GM19452 (cell line): ENCODE data around the gene RBM19.

ENCODE experiments used
- ATAC-seq: cut with Tn5 transposase; IDR thresholded peaks from one replicate; pipeline ENCODE4 v1.9.1; 2021; ENCODE audit not compliant: unreplicated experiment

RBM19 gene

DNA sequence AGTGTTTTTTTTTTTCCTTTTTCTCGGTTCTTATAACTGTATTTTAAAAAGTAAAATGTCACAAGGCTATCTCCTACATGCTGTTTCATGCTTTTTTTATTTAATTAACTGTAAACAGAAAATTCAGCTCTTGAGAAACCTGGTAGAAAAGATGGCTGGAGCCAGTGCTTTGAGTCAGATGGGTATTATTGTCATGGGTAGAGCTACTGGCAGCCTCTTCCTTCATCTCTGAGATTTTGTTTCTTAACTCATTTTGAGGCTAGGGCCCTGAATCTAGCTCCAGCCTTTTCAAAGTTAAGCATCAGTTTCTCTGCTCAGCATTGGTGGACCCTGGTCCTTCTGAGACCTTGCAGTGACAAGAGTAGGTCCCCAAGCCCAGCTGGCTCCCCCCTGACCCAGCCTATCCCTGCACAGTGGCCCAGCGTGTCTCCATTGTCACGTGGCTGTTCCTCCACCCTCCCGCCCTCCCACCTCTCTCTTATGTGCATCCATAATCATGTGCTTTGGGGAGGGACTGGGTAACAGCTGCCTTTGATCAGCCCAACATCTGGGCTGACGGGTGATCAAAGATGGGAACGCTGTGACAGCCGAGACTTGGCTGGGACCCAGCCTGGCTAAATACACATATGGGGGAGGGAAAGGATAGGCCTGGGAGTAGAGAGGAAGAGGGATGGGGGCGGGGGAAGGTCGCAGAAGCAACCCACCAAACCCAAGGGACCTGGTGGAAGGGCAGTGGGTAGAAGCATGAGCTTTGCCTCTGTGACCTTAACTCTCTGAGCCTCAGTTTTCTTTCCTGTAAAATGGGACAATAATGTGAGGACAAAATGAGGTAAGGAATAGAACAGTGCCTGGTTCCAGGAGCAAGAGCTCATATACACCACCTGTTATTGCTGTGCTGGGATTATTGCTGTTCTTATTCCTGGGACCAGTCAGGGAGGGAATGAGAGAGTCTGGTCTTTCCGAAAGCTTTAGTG, 24.4 kb upstream of the RBM19 start:
- no peak for ATAC-seq

DNA sequence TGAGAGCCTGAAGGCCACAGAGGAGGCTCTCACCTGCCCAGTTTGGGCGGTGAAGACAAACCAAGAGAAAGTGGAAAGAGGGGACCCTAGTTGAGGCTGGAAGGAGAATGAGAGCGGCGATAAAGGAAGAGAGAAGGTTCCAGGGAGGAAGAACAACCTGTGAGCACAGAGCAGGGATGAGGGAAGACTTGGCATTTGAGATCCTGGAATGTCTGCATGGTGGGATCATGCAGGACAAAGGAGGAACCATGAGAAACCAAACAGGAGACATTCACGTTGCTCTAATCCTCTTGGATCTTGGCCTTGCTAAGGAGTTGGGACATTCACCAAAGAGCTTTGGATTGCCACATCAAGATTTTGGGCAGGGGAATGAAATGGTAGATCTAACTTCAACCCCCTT, 22.9 kb upstream of the RBM19 start:
- no peak for ATAC-seq

DNA sequence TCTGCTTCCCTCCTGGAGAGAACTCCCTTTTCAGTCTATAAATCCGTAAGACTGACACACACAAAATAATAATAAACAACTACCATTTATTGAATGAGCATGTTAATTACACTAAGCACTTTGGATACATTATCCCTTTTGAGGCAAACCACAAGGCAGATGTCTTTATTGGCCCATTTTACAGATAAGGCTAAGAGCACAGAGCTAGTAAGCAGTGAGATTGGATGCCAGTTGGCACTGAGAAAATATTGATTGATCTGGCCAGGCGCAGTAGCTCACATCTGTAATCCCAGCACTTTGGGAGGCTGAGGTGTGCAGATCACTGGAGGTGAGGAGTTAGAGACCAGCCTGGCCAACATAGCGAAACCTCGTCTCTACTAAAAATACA, 21.9 kb upstream of the RBM19 start:
- ATAC-seq = no peak

DNA sequence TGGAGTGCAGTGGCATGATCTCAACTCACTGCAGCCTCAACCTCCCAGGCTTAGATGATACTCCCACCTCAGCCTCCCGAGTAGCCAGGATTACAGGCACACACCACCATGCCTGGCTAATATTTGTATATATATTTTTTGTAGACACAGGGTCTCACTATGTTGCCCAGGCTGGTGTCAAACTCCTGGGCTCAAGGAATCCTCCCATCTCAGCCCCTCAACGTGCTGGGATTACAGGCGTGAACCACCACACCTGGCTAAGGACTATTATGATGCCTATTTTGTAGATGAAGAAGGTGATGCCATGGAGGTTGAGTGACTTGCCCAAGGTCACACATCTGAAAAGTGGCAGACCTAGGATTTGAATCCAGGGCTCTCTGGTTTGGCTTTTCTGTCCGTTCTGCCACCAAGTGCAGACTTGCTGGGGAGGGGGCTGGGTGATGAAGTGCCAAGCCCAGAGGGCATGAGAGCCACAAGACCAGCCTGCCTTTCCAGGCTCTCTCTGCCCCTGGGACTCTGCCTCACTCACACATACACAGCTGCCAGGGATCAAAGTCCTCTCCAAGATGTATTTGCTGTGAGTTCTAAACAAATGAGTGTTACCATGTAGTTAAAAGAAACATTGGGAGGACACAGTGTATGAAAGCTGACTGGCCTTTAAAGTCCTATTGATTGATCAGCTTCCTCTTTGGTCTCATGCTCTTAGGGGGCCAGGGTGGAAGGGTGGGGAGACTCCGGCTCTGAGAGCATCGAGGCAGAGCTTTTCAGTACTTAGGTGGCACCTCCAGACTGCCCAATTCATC, 21.3 kb upstream of the RBM19 start:
- no peak for ATAC-seq

DNA sequence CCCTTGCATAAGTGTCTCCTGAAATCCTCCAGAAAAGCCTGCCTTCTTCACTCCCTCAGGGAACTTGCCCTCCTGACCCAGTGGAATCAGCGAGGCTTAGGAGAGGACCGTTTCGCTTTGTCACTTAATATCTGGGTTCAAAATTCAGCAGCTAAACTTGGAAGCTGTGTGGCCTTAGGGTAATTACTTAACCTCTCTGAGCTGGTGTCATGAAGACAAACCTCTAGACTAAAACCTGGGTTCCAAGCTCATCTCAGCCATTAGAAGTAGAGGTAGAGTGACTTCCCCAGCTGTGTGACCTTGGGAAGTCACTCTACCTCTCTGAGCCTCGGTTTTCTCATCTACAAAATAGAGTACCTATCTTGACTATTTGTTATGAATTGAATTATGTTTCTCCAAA, 18.3 kb upstream of the RBM19 start:
- no peak for ATAC-seq

DNA sequence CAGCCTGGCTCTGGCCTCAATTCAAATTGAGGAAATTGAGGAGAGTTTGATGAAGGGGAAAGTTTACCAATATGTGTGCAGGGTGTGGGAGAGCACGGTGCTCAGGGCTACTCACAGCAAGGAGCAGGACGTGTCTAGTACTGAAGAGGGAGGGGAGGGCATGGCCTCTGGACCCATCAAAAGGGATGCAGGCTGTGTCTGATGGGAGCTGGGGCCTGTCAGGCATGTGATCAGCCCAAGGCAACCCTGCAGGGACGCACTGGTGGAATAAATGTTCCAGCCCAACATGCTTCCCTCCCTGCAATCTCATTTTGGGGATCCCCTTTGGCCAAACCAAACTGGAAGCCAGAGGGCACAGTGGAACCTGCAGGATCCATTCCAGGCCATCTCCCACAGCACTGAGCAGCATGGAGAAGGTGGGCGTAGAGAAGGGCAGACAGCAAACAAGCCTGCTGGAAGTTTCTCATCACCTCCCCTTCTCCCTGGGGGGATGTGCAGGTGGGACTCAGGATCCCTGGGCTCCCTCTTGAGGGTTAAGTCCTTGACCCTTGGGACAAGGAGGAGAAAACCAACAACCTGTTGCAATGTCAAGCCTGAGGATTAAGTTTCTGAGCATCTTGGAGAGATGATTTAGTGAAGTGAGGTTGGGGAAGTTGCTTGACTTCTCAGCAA, 17.8 kb upstream of the RBM19 start:
- ATAC-seq = no peak

DNA sequence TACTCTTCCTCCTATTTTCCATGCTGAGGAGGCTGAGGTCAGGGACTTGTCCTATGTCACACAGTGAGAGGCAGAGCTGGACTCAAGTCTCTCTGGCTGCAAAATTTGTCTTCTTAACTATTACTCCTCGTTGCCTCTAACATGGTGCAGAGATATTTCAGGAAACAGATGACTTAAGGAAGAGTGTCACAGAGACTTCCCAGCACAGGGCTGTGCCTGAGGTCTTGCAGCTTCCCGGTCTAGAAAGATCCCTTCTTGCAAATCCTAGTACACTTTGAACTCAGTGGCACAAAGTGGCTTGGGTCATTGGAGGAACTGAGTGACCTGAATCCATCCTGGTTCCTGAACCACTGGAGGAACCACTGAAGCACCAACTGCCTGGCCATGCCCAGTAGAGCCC, 17.1 kb upstream of the RBM19 start:
- no peak for ATAC-seq

DNA sequence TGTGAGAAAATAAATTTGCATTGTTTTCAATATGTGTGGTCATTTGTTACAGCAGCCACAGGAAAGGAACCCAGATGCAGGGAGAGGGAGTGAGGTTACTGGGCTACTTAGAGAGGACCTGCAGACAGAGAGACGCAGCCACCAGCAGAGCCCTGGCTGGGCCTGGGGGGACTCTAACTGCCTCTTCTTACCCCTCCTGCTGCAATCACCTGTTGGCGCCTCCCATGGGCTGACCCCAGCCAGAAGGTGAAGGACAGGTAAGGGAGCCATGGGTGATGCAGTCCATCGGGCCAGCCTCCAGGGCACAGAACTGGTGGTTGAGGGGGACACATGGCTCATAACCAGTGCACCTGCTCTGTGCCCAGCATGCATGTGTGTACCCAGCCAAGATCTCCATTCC, 15.8 kb upstream of the RBM19 start:
- no peak for ATAC-seq

DNA sequence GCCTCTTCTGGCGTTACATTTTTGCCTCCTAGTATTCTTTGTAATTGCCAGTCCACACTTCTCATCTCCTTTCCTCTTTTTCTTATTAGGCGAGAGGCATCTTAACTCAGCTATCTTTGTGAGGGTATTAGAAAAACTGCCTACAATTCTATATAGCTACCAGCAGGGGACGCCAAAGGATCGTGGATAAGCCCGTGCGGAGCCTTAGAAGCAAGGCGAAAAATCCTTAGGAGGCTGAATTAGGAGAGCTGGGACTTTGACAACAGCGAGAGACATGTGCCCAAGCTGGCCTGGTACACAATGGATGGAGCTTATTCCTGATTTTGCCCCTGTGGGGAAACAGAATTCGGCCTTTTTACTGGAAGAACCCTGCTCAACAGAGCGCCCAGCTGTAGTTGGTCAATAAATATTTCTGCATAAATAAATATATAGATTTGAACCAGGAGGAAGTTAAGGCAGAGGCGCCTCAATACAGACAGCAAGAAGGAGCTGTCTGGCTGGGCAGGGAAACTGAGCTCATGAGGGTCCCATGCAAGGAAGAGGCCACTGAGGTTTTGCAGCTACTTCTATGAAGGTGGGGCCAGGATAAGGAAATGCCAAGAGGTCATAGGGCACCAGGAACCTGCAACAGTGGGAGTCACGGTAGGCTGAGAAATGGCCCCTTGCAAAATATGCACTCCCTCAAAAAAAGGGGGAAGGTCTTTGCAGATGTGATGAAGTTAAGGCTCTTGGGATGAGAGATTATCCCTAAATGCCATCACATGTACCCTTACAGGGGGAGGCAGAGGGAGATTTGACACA, 14.6 kb upstream of the RBM19 start:
- no peak for ATAC-seq

DNA sequence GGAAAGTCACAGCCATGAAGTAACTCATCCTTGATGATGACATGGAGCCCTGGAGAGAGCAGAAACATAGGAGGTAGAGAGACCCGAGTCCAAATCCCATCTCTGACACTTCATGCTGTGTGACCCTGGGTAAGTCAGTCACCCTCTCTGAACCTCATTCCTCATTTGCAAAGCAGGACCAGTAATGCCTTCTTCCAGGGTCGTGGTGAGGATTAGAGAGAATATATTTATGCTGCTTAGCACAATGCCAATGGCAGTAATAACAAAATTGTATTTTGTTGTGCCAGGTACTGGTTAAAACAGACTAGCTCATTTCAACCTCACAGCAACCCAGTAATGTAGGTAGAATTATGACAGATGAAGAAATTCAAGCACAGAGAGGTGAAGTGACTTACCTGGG, 13.9 kb upstream of the RBM19 start:
- no peak for ATAC-seq

DNA sequence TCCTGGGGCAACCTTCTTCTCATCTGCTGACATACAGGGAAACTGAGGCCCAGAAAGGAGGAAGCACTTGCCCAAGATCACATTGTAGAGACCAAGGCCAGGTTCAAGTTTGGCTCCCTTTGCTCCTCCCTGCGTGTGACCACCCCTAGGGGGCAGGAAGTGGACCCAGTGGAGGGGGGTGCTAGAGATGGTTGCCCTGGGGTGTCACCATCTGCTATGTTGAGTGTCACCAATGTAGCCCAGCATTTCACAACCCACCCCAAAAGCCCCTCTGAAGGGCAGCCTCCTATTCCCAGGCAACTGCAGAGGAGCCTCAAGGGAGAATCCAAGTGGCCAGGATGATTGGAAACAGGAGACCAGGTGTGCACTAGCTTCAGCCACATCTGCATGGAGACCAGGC, 12.0 kb upstream of the RBM19 start:
- ATAC-seq = no peak

DNA sequence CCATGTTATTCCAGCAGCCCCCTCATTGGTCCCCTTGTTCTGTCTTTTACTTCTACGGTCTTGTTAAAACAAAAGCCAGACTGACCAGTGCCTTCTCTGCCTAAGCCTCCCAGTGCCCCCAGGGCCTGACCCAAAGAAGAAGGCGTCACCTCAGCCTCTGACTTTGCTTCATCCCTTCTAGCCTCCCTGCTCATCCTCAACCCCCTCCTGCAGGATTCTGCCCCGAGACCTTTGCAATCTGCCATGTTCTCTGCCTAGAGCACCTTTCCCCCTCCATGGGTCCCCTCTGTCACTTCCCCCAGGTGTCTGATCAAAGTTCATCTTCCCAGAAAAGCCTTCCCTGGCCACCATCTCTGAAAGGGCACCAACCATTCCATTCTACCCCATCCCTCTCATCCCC, 7.9 kb upstream of the RBM19 start:
- no peak for ATAC-seq

DNA sequence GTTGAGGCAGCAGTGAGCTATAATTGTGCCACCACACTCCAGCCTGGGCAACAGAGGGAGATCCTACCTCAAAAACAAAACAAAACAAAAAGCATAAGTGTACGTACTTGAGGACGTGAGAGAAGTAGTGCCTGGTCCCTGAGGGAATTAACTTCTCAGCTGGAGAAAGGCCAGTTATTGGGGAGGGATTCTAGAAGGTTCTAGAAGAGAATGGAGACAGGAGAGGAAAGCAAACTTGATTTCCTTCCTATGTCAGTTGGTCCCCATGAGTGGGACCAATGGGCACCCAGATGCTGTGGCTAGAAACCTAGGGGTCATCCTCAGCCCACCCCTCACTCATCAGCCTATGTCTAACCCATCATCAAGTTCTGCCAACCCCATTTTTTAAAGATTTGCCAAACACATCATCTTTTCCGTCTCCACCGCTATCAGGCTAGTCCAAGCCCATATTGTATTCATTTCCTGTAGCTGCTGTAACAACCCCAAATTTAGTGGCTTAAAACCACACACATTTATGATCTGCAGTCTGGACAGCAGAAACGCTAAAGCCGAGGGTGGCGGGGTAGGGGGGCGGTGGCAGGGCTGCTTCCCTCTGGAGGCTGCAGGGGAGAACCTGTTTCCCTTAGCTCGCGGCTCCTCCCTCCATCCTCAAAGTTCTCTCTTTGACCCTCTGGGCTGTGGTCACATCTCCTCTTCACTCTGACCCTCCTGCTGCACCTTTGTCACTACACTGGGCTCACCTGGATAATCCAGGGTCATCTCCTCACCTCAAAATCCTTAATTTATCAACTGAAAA, 7.2 kb upstream of the RBM19 start:
- no peak for ATAC-seq

DNA sequence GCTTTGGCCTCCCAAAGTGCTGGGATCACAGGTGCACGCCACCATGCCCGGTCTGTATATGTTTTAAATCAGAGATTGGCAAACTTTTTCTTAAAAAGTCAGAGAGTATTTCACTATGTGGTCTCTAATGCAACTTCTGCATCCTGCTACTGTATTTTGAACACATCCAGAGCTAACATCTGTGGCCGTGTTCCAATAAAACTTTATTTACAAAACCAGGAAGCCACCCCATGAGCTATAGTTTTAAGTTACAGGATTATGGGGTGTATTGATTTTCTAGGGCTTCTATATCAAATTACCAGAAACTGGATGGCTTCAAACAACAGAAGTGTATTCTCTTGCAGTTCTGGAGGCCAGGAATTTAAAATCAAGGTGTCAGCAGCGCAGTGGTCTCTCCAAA, 5.3 kb upstream of the RBM19 start:
- no peak for ATAC-seq

DNA sequence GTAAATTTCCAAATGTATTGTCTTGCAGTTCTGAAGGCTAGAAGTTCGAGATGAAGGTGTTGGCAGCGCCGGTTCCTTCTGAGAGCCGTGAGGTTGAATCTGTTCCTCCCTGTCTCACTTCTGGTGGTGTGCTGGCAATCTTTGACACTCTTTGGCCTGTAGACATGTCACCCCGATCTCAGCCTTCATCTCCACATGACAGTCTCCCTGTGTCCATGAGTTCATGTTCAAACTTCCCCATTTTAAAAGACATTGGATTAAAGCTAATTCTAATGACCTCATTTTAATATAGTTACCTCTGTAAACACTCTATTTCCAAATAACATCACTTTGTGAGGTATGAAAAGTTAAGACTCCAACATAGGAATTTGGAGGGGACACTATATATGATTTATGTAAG, 4.1 kb upstream of the RBM19 start:
- ATAC-seq = no peak

DNA sequence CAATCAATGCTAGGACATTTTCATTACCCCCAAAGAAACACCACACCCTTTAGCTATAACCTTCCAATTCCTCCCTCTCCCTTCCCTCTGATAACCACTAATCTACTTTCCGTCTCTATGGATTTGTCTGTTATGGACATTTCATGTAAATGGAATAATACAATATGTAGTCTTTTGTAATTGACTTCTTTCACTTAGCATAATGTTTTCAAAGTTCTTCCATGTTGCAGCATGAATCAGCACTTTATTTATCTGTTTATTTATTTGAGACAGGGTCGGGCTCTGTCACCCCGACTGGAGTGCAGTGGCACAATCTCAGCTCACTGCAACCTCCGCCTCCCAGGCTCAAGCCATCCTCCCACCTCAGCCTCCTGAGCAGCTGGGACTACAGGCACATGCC, 1.2 kb upstream of the RBM19 start:
- ATAC-seq = no peak

DNA sequence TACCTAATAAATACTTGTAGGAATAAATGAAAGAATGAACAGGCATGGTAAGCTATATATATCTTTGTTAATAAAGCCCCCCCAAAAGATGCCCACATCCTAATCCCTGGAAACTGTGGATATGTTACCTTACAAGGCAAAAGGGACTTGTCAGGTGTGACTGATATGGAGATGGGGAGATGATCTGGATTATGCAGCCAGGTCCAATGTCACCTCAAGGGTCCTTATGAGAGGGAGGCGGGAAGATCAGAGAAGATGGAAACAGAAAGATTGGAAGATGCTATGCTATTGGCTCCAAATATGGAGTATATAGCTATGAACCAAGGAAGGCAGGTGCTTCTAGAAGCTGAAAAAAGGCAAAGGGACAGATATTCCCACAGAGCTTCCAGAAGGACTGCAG, 3.4 kb downstream of the RBM19 start:
- no peak for ATAC-seq

DNA sequence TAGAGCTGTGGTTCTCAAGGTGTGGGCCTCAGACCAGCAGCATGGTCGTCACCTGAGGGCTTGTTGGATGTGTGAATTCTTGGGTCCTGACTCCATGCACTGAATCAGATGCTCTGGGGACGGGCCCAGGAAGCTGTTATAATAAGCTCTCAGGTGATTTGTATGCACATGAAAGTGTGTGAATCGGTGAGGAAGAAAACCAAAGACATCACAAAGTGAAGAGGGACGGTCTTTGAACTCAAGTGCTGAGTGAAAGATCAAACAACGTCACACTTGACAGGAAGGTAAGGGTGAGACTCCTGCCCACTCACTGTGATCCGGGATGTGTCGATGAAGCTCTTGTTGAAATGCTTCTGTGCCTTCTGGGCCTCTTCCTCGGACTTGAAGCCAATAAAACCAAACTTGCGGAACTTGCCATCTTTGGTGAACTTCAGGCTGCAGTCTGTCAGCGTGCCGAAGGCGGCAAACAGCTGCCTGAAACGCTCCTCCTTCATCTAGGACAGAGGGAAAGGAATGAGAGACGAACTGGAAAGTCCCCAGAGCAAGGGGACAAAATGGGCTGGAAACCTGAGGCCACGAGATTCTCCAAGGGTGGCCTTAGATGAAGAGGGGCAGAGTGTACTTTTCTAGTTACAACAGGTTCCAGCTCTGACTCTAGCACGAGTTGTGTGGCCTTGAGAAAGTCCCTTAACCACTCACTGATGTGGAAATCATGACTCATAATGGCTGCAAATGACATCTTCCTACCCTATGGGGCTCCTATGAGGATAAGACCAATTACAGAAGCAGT, 4.0 kb downstream of the RBM19 start:
- ATAC-seq = peak; percentile 39

DNA sequence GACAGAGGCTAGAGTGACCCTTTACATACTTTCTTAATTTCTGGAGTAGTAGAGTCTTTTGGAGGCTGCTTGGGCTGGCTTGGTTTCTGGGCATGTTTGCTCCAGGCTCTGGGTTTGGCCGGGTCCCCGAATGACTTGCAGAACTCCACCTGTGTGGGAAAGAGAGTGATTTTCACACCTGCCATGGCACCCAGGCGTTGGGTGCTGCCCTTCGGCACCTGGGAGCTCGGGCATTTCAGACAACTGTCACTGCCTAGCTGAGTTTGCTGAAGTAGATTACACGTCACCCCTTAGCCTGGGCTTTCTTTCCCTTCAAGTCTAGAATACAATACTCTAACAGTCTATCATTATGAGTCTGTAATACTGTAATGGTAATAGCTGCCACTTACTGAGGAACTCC, 6.1 kb downstream of the RBM19 start:
- ATAC-seq = no peak
